Thyroid gland (tissue), 4 donors: ENCODE measurements around the gene FARS2.

Experiments used
- CTCF ChIP-seq, 6 experiments: fragments of 200-600 bp in 3 of 6; fragments of 450-650 bp in 3 of 6; sonication (generic) in 3 of 6; IDR thresholded peaks; one replicate each; pipeline ENCODE4 v1.5.1; 2016 to 2019; ENCODE audit warnings: antibody characterized with exemption in 6 of 6, mild to moderate bottlenecking in 2 of 6, inconsistent platforms in 1 of 6, moderate library complexity in 1 of 6
- POLR2A ChIP-seq, 2 donors: fragments of 450-650 bp; IDR thresholded peaks; one replicate each; pipeline ENCODE4 v1.6.1; 2017; ENCODE audit warnings: antibody characterized with exemption in 2 of 2, mild to moderate bottlenecking in 2 of 2, moderate library complexity in 1 of 2

GRCh38 chr6:5639193-5639592 lies 377.9 kb downstream of the FARS2 start:
- TF ChIP-seq POLR2A (IDR thresholded peaks at IDR 0.05): no peak
- no peak for TF ChIP-seq CTCF (IDR thresholded peaks at IDR 0.05)
